GM12865 (cell line): ENCODE results near the gene DRAXIN.
A peak's percentile ranks its signal among the peaks of the same experiment; 100 is the strongest.

Experiments
- DNase-seq: peaks from one replicate; pipeline ENCODE4 v3.0.0; 2010; ENCODE audit warnings: low read depth
- H3K4me3 ChIP-seq: 2 replicates; pipeline ENCODE4 v1.5.1; 2011; ENCODE audit warnings: mild to moderate bottlenecking, low read depth, low read length, control low read depth
- TF ChIP-seq, protein P1 (sequence below): IDR thresholded peaks from 2 replicates; pipeline ENCODE4 v1.5.1; 2011; ENCODE audit warnings: low read length, control low read depth, low read depth, inconsistent platforms; ENCODE audit not compliant: insufficient read depth; ENCODE audit errors: missing control alignments

DRAXIN gene

DNA sequence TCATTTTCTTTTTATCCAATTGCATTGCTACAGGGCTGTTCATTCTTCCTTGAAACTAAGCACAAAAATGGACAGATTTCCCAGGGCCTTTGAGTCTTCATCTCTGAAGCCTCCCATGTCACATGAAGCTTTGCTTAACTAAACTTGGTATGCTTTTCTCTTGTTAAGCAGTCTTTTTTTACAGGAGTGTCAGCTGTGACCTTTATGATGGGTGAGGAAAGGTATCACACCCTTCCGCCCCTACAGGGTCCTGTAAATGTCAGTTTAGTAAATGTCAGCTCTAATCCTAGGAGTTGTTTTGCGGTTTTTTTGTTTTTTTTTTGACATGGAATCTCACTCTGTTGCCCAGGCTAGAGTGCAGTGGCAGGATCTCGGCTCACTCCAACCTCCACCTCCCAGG is 41.8 kb downstream of the DRAXIN start:
- TF ChIP-seq, protein P1, sequence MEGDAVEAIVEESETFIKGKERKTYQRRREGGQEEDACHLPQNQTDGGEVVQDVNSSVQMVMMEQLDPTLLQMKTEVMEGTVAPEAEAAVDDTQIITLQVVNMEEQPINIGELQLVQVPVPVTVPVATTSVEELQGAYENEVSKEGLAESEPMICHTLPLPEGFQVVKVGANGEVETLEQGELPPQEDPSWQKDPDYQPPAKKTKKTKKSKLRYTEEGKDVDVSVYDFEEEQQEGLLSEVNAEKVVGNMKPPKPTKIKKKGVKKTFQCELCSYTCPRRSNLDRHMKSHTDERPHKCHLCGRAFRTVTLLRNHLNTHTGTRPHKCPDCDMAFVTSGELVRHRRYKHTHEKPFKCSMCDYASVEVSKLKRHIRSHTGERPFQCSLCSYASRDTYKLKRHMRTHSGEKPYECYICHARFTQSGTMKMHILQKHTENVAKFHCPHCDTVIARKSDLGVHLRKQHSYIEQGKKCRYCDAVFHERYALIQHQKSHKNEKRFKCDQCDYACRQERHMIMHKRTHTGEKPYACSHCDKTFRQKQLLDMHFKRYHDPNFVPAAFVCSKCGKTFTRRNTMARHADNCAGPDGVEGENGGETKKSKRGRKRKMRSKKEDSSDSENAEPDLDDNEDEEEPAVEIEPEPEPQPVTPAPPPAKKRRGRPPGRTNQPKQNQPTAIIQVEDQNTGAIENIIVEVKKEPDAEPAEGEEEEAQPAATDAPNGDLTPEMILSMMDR: no peak
- no peak for DNase-seq
- no peak overlapping the region for H3K4me3 ChIP-seq

DNA sequence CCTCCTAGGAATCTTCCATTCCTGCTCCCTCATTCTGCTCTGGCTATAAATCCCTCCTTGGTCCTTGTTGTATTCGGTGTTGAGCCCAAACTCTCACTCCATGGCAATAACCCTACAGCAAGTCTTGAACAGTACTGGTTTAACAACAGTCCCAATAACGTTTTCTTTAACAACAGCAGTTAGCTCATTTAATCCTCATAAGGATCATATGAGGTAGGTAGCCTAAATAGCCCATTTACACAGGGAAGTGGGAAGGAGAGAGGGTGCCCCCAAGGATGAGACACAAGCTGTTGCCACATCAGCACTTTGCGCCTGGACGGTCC is 44.0 kb downstream of the DRAXIN start:
- DNase-seq: no peak
- no peak overlapping the region for H3K4me3 ChIP-seq
- TF ChIP-seq, protein P1: no peak

DNA sequence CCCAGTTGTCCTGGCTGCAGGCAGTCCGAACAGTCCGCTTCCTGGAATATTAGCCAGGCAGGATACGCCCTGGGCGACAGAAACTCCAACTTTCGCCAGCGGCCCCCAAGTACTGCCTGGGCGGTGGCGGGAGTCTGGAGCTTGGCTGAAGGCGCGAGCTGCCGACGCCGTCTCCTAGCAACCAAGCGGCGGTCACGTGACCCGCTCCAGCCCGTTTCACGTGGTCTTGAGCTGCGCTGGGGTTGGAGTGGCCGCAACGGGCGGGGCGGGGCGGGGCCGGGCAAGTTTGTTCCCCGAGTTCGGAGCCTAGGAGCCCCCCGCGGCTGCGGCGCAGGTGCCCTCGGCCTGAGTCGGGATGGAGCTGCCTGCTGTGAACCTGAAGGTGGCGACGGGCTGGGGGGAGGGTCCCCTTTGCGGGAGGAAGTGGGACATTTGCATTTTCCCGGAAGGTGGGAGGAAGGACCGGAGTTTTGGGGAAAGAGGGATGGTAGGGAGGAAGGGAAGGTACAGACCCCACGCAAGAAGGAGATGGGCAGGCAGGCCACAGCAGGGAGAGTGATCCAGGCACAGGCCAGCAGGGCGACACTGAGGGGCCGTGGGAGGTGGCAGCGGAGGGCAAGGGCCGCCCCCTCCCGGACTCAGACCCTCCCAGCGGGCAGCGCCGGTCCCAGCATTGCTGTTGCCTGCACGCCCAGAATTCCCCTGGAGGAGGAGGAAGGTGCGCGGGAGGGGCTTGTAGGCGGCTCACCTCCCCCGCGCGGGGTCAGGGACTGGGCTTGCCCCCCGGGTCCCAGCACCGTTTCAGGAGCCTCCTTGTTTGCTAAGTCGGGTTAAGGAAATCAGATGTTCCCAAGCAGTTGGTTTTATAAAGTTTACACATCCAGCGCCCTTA is 44.6 kb downstream of the DRAXIN start, which contains the start of gene AGTRAP:
TSS of gene AGTRAP (plus strand) at position 283 of the 892 bp plus-strand sequence. CDS start at position 356, 73 bp downstream.
- peak within 1 kb of the TSS; percentile 82 for H3K4me3 ChIP-seq
- peak; percentile 95 for DNase-seq
- TF ChIP-seq, protein P1: no peak

DNA sequence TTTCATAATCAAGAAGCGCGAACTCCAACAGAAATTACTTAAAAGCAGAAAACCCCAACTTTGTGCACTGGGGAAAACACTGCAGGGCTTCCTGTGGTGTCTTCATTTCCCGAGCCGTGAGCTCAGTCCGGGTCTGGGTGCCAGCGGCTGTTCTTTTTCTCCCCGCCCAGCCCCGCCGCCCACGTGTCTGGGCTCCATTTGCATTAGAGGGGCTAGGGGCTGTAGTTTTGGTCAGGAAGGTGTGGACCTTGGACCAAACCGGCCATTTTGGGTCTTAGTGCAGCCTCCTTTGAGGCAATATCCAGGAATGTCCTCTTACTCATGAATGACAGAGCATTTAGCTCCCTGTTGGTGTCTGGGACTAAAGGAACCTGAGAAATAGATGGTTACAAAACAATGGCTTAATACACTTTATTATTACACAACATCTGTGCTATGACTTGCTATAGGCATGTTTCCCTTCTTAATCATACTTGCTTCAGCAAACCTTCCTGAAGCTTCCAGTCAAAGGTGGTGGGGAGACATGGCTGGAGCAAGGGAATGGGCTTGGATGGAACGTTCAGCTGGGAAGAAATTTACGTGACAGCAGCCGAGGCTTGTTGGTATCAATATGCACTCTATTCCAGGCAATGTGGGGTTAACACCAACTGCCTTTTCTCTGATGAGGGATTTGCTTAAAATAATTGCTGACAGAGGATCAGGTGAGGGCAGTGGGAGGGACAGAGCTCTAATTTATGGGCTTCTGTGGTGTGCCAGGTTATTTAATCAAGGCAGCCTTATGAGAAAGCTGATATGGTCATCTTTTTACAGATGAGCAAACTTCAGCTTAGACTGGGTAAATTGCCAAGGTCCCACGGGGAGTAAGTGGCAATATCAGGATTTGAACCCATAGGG is 45.5 kb downstream of the DRAXIN start:
- peak overlapping the region; percentile 82 for H3K4me3 ChIP-seq
- peak; percentile 58 for DNase-seq
- TF ChIP-seq, protein P1: no peak

DNA sequence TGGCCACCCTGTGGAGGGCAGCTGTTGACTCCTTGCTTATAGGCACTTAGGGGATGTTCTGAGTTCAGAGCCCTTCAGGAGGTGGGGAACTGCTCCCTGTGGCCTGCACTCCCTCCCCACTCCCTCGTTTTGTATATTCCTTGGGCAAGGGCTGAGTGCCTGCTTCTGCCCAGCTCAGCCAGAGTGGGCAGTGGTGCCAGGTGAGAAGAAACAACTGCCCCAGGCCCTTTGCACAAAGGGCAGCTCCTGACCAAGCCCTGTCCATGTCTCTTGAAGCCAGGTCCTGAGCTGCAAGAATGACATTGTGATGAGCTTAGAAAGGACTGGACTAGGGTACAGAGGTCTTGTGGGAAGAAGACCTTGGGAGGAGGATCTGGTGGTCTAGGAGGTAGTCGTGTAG is 46.6 kb downstream of the DRAXIN start:
- no peak overlapping the region for H3K4me3 ChIP-seq
- no peak for DNase-seq
- TF ChIP-seq, protein P1: no peak

DNA sequence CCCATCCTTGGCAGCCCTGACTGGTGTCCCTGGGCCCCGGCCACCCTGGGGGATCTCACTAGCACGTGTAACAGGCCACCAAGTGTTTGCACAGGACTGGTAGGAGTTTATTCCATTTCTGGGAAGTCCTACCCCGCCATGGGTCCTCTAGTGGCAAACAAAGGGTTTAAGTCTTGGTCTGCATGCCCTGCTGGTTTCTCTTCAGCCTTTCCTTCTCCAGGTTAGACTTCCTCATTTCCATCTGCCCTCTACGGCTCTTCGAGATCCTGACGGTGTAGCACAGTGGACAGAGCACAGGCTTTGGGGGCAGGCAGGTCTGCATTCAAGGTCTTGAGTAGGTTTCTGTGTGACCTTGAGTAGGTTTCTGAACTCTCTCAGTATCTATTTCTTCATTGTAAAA is 47.3 kb downstream of the DRAXIN start:
- no peak for DNase-seq
- TF ChIP-seq, protein P1: no peak
- no peak overlapping the region for H3K4me3 ChIP-seq
